Dermis blood vessel endothelial cell (primary cell): ENCODE data around the gene UEVLD. TPM values are rescaled to one million over a fixed set of nuclear protein-coding genes. Genes with fewer than 3 reads are reported as not detected.

ENCODE experiments used
- DNase-seq: peaks from one replicate; pipeline ENCODE4 v3.0.0; 2010
- total RNA-seq: library from RNA; depleted of rRNA; stranded (reverse); fragments of >200 nt; gene quantifications from 2 replicates; pipeline ENCODE4 v1.2.3, GENCODE V29; 2014

Gene UEVLD
- total RNA-seq, 1 donor from 2014 or later: 27.7 TPM

DNA sequence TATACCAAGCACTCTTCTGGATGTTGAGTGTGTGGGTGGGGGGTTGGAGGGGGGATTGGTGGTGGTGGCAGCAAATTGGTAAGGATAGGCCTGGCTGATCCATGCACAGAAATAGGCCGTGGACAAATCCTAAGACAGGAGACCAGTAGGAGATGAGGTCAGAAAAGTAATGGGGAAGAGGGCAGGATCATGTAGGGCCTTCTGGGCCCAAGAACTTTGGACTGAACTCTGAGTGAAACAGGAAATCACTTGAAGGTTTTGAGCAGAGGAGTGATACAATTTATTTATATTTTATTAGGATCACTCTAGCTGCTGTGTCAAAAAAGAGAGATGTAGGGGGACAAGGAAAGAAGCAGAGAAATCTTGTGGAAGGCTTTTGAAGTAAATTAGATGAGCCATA is 90.5 kb downstream of the UEVLD start:
- no peak for DNase-seq

DNA sequence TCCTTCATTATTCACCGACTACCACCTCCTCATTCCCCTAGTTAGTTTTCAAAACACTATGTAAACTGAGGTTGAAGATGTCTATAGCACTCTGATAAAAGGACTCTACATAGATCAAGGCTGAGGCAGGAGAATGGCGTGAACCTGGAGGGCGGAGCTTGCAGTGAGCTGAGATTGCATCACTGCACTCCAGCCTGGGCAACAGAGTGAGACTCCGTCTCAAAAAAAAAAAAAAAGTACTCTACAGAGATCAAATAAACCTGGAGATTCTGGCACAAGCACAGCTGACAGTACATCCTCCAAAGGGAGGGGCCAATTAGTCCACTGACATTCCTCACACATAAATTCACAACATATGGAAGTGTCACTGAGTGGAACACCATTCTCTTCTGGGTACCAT is 92.8 kb downstream of the UEVLD start:
- DNase-seq: no peak

DNA sequence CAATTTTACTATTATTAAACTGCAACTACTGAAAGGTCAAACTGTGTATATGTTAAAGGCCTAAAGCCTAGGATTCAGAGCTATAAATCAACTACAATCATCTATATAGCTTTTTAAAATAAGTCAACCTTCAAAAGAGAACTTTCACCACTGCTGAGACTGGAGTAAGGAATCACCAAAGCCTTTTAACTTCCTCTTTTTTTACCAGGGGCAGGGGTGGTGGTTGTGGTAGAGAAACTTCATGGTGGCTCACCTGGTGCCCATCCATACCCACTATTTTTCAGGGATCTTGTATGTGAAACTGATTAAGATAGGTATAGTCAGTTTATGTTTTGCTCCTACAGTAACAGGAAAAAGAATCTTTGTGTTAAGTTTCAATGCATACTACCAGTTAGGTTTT is 93.3 kb downstream of the UEVLD start:
- no peak for DNase-seq

DNA sequence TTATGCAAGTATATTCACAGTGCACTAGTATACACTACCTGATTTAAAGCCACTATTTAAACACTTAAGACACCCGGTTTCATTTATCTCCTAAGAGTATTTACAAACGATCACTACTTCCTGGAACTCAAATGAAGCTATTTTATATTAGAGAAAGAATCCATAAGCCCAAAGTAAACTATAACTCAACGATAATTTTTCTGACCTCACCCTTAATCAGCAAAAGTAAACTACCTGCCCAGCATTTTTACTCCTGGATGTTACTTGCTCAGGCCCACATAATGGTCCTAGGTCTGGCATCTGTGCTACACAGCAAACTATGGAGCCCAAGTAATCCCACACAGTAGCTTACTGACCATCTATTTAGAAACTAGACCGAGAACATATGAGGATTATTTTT is 95.2 kb downstream of the UEVLD start:
- DNase-seq: no peak

DNA sequence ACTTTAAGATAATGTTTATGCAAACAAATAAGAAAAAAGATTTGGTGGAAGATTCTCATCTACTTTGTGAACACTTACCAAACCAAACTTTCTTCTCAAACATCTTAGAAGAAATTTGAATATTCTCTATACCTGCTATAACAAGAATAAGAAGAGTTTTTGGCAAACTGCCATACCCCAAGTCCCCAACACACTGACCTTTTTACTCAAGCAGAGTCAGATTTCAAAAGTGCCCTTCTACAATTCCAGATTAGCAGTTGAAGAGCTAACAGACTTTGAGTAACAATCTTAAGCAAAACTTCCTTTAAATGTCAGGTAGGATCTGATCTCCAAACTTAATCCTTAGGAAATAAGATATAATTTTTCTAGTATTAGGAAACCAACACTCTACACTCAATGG is 95.6 kb downstream of the UEVLD start:
- no peak for DNase-seq

DNA sequence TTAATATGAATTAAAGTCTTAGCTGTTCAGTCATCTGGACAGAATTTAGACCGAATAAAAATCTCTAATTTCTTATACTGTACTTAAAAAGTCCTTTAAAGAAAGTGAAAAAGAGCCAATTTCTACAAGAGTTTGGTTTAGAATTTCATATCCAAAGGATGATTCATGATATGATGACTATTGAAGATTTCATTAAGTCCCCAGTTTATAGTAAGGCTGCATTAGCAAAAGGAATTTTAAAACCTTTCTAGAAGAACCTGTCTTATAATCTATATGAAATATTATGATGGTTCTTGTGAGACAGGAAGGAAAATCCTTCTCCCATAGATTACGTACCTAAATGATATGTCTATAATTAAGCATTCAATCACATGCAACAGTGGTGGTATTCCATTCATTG is 96.6 kb downstream of the UEVLD start:
- no peak for DNase-seq

DNA sequence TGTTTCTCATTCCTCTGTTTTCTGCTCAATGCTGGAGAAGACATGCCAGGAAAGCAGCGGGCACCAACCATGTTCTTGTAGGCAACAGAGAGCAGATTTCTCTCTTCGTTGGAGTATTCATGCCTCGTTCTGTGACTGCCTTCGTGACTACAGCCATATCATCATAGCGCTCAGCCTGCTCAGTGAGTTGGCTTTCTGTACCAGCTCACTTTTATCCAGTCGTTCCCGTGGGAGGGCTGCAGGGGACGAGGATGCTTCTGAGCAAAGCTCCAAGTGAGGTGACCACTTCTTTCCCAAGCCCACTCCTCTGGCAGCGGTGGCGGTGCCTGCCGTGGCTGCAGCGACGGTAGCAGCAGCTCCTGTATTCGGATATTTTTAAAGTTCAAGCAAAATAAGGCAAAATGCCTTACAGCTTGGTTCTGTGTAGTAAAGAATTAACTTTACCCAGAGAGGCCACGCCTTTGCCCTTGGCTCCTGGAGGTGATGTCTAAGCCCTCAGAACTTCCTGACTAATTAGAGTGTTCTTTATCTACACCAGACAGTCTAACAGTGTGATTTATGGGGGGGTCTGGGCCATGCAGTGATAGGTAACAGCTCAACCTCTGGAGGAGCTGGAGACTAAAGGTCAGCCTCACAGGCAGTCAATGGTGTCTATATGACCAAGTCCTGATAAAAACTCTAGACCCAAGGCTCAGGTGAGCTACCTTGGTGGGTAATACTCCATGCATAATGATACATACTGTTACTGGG is 97.6 kb downstream of the UEVLD start:
- DNase-seq: no peak

DNA sequence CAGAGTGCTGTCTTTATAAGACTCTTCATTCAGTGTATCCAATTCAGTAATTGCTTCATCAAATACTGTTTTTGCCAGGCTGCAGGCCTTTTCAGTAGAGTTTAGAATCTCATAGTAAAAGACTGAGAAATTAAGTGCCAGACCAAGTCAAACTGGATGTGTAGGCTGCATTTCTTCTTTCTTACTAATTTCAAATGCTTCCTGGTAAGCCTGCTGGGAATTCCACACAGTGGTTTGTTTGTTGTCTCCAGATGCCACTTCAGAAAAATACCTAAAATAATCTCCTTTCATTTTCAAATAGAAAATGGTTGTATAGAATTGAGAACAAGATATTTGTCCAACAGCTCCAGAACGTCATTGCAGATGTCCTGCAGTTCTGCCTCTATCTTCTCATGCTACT is 98.2 kb downstream of the UEVLD start:
- DNase-seq: no peak

DNA sequence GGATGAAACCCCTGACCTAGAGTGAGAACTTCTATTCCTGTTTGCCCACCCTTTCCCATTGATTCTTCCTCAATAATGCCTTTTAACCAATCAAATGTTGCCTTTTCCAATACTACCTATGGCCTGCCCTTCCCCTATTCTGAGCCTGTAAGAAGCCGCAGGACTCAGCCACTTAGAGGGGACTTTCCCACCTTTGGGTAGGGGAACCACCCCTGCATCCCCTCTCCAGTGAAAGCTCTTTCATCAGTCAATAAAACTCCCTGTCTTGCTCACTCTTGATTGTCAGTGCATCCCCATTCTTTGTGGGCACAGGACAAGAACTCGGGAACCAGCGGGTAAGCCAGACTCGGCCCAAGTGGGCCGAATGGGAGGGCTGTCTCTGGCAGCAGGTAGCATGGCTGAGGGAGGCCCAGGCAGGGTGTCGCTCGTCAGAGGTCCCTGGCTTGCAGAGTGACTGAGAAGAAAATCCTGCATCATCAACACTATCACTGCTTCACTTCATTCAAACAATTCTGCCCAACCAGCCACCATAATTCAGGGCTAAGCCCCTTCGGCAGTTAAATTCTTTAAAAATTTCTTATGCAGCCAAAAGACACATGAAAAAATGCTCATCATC is 102.5 kb downstream of the UEVLD start:
- DNase-seq: no peak

Other genes starting within 250 kb of the UEVLD start
- gene LDHA, start 194.2 kb downstream of the UEVLD start, total RNA-seq: 281 and 549 TPM in 2 replicates
- 0.34 TPM in 1 of 2 replicates, not detected in the other for gene LDHC, start 176.4 kb downstream of the UEVLD start, total RNA-seq
- not detected in 2 replicates for gene LDHAL6A, start 132.9 kb downstream of the UEVLD start, total RNA-seq
- gene TSG101, start 61.8 kb downstream of the UEVLD start, total RNA-seq: 45.3 and 68.2 TPM in 2 replicates
- 0.68 and 1.0 TPM in 2 replicates for gene MISFA, start 11.1 kb upstream of the UEVLD start, total RNA-seq
- gene SPTY2D1, start 45.6 kb upstream of the UEVLD start, total RNA-seq: 14.1 and 19.3 TPM in 2 replicates
- gene TMEM86A, start 110.0 kb upstream of the UEVLD start, total RNA-seq: 2.7 and 4.3 TPM in 2 replicates
- gene IGSF22, start 137.5 kb upstream of the UEVLD start, total RNA-seq: 0.19 TPM in 1 of 2 replicates, not detected in the other
- not detected in 2 replicates for gene PTPN5, start 203.1 kb upstream of the UEVLD start, total RNA-seq